Measurements from ENCODE around the gene C15orf62. TPM values are rescaled to one million over a fixed set of nuclear protein-coding genes. Genes with fewer than 3 reads are reported as not detected.

The C15orf62 gene
- total RNA-seq, 4 donors from 2014 or later: 0.66 to 0.85 TPM; not detected in 2

GRCh38 chr15:40807028-40807887 lies 37.5 kb downstream of the C15orf62 start, which contains the start of the genes DNAJC17 and ZFYVE19:
TSS of gene DNAJC17 (minus strand) at chr15:40807473. CDS start at chr15:40807446, 27 bp downstream.
TSS of gene ZFYVE19 (plus strand) at chr15:40807089. CDS start at chr15:40807590, 501 bp downstream.
- no peak for TF ChIP-seq CTCF (IDR thresholded peaks at IDR 0.05; ENCODE audit: low read depth)

GRCh38 chr15:40807888-40808461 lies 38.2 kb downstream of the C15orf62 start:
- no peak for TF ChIP-seq CTCF (IDR thresholded peaks at IDR 0.05; ENCODE audit: low read depth)

GRCh38 chr15:40808861-40809450 lies 39.2 kb downstream of the C15orf62 start:
- no peak for TF ChIP-seq CTCF (IDR thresholded peaks at IDR 0.05; ENCODE audit: low read depth)

GRCh38 chr15:40812721-40813425 lies 43.1 kb downstream of the C15orf62 start:
- no peak for TF ChIP-seq CTCF (IDR thresholded peaks at IDR 0.05; ENCODE audit: low read depth)

GRCh38 chr15:40815042-40815698 lies 45.4 kb downstream of the C15orf62 start:
- TF ChIP-seq CTCF (IDR thresholded peaks at IDR 0.05; ENCODE audit: low read depth): no peak

- TF ChIP-seq CTCF (IDR thresholded peaks at IDR 0.05; ENCODE audit: low read depth): no peak
Measured at GRCh38 chr15:40819048-40819447, 49.3 kb downstream of the C15orf62 start.

All from subcutaneous adipose tissue (tissue), 4 donors.